ENCODE data around the gene FRA10AC1. TPM values are rescaled to one million over a fixed set of nuclear protein-coding genes. Genes with fewer than 3 reads are reported as not detected.

Gene FRA10AC1
- total RNA-seq, 1 experiment from 2014 or later, result 27.6 TPM

GRCh38 chr10:93741367-93741766 is 39.0 kb upstream of the FRA10AC1 start:
- Histone ChIP-seq H3K9me2 (replicated peaks; ENCODE audit: insufficient read depth, low read length) (no peaks in the 10 kb centered on the region), H3K79me2 (ENCODE audit: low read length) (no peaks in the 10 kb centered on the region), H3K9ac (ENCODE audit: low read length) (no peak overlapping the region), H4K20me1 (ENCODE audit: insufficient read depth, low read depth, low read length) (no peaks in the 10 kb centered on the region), H3K27me3 (ENCODE audit: low read length) (no peaks in the 10 kb centered on the region), H3K9me3 (ENCODE audit: low read length) (no peaks in the 10 kb centered on the region), H3K27ac (ENCODE audit: low read length) (no peak overlapping the region), H3K36me3 (ENCODE audit: insufficient read depth, low read length) (no peaks in the 10 kb centered on the region), H2AFZ (ENCODE audit: low read length) (no peak overlapping the region), H3K4me2 (ENCODE audit: low read depth, low read length, poor library complexity, severe bottlenecking) (no peak overlapping the region), H3K4me1 (ENCODE audit: low read length) (0 out of 2 replicates have a peak, but pooled peaks cover 4% of the 10 kb centered on the region), H3K4me3 (ENCODE audit: low read length) (no peak overlapping the region)
- DNase-seq, result no peak

- Histone ChIP-seq H3K4me1 (ENCODE audit: low read length) (no peaks in the 10 kb centered on the region), H3K4me2 (ENCODE audit: low read depth, low read length, poor library complexity, severe bottlenecking) (no peak overlapping the region), H2AFZ (ENCODE audit: low read length) (no peak overlapping the region), H3K27ac (ENCODE audit: low read length) (no peak overlapping the region), H3K79me2 (ENCODE audit: low read length) (no peaks in the 10 kb centered on the region), H3K9ac (ENCODE audit: low read length) (no peak overlapping the region), H3K36me3 (ENCODE audit: insufficient read depth, low read length) (no peaks in the 10 kb centered on the region), H3K9me3 (ENCODE audit: low read length) (no peaks in the 10 kb centered on the region), H4K20me1 (ENCODE audit: insufficient read depth, low read depth, low read length) (no peaks in the 10 kb centered on the region), H3K9me2 (replicated peaks; ENCODE audit: insufficient read depth, low read length) (no peaks in the 10 kb centered on the region), H3K27me3 (ENCODE audit: low read length) (no peaks in the 10 kb centered on the region), H3K4me3 (ENCODE audit: low read length) (no peak overlapping the region)
- DNase-seq, result no peak
Measured at GRCh38 chr10:93726024-93726423, 23.6 kb upstream of the FRA10AC1 start.

GRCh38 chr10:93723153-93723552 is 20.8 kb upstream of the FRA10AC1 start:
- Histone ChIP-seq H3K9me3 (ENCODE audit: low read length) (no peaks in the 10 kb centered on the region), H3K27ac (ENCODE audit: low read length) (no peak overlapping the region), H3K27me3 (ENCODE audit: low read length) (no peaks in the 10 kb centered on the region), H3K4me3 (ENCODE audit: low read length) (no peak overlapping the region), H3K4me2 (ENCODE audit: low read depth, low read length, poor library complexity, severe bottlenecking) (no peak overlapping the region), H3K36me3 (ENCODE audit: insufficient read depth, low read length) (no peaks in the 10 kb centered on the region), H4K20me1 (ENCODE audit: insufficient read depth, low read depth, low read length) (no peaks in the 10 kb centered on the region), H2AFZ (ENCODE audit: low read length) (no peak overlapping the region), H3K9me2 (replicated peaks; ENCODE audit: insufficient read depth, low read length) (no peaks in the 10 kb centered on the region), H3K79me2 (ENCODE audit: low read length) (no peaks in the 10 kb centered on the region), H3K9ac (ENCODE audit: low read length) (no peak overlapping the region), H3K4me1 (ENCODE audit: low read length) (peaks cover 14% of the 10 kb centered on the region)
- DNase-seq, result no peak

GRCh38 chr10:93722550-93722949 is 20.2 kb upstream of the FRA10AC1 start:
- H3K9me3 ChIP-seq (ENCODE audit: low read length), result no peaks in the 10 kb centered on the region
- no peak overlapping the region for H3K4me3 ChIP-seq (ENCODE audit: low read length)
- no peaks in the 10 kb centered on the region for H4K20me1 ChIP-seq (ENCODE audit: insufficient read depth, low read depth, low read length)
- no peaks in the 10 kb centered on the region for H3K36me3 ChIP-seq (ENCODE audit: insufficient read depth, low read length)
- no peak overlapping the region for H2AFZ ChIP-seq (ENCODE audit: low read length)
- no peak overlapping the region for H3K27ac ChIP-seq (ENCODE audit: low read length)
- no peak overlapping the region for H3K9ac ChIP-seq (ENCODE audit: low read length)
- no peaks in the 10 kb centered on the region for H3K79me2 ChIP-seq (ENCODE audit: low read length)
- H3K4me1 ChIP-seq (ENCODE audit: low read length), result peaks cover 14% of the 10 kb centered on the region
- H3K27me3 ChIP-seq (ENCODE audit: low read length), result no peaks in the 10 kb centered on the region
- no peak overlapping the region for H3K4me2 ChIP-seq (ENCODE audit: low read depth, low read length, poor library complexity, severe bottlenecking)
- DNase-seq, result no peak
- no peaks in the 10 kb centered on the region for H3K9me2 ChIP-seq (replicated peaks; ENCODE audit: insufficient read depth, low read length)

- no peaks in the 10 kb centered on the region for H4K20me1 ChIP-seq (ENCODE audit: insufficient read depth, low read depth, low read length)
- H3K27ac ChIP-seq (ENCODE audit: low read length), result no peak overlapping the region
- H3K4me1 ChIP-seq (ENCODE audit: low read length), result peaks cover 14% of the 10 kb centered on the region
- DNase-seq, result no peak
- no peak overlapping the region for H3K9ac ChIP-seq (ENCODE audit: low read length)
- no peaks in the 10 kb centered on the region for H3K9me2 ChIP-seq (replicated peaks; ENCODE audit: insufficient read depth, low read length)
- no peaks in the 10 kb centered on the region for H3K36me3 ChIP-seq (ENCODE audit: insufficient read depth, low read length)
- H3K4me3 ChIP-seq (ENCODE audit: low read length), result peak overlapping the region; percentile 43; the same call in 1 of the 2 replicates
- H3K9me3 ChIP-seq (ENCODE audit: low read length), result no peaks in the 10 kb centered on the region
- H2AFZ ChIP-seq (ENCODE audit: low read length), result no peak overlapping the region; the same call in 1 of the 2 replicates
- H3K79me2 ChIP-seq (ENCODE audit: low read length), result no peaks in the 10 kb centered on the region
- peak overlapping the region; percentile 44 for H3K4me2 ChIP-seq (ENCODE audit: low read depth, low read length, poor library complexity, severe bottlenecking)
- H3K27me3 ChIP-seq (ENCODE audit: low read length), result no peaks in the 10 kb centered on the region
Measured at GRCh38 chr10:93719901-93720300, 17.5 kb upstream of the FRA10AC1 start.

- peak overlapping the region; percentile 27; the same call in 1 of the 2 replicates for H3K9ac ChIP-seq (ENCODE audit: low read length)
- no peaks in the 10 kb centered on the region for H3K36me3 ChIP-seq (ENCODE audit: insufficient read depth, low read length)
- no peaks in the 10 kb centered on the region for H3K9me2 ChIP-seq (replicated peaks; ENCODE audit: insufficient read depth, low read length)
- H3K79me2 ChIP-seq (ENCODE audit: low read length), result no peaks in the 10 kb centered on the region
- peak overlapping the region; percentile 44 for H3K4me2 ChIP-seq (ENCODE audit: low read depth, low read length, poor library complexity, severe bottlenecking)
- no peaks in the 10 kb centered on the region for H3K27me3 ChIP-seq (ENCODE audit: low read length)
- no peaks in the 10 kb centered on the region for H3K9me3 ChIP-seq (ENCODE audit: low read length)
- peak; percentile 46 for DNase-seq
- H2AFZ ChIP-seq (ENCODE audit: low read length), result peak overlapping the region; percentile 62; the same call in 1 of the 2 replicates
- peak overlapping the region; percentile 43; the same call in 1 of the 2 replicates for H3K4me3 ChIP-seq (ENCODE audit: low read length)
- no peaks in the 10 kb centered on the region for H4K20me1 ChIP-seq (ENCODE audit: insufficient read depth, low read depth, low read length)
- no peak overlapping the region for H3K27ac ChIP-seq (ENCODE audit: low read length)
- H3K4me1 ChIP-seq (ENCODE audit: low read length), result peaks cover 14% of the 10 kb centered on the region
Measured at GRCh38 chr10:93718937-93719725, 16.7 kb upstream of the FRA10AC1 start.

GRCh38 chr10:93716766-93717165 is 14.4 kb upstream of the FRA10AC1 start:
- no peaks in the 10 kb centered on the region for H3K9me2 ChIP-seq (replicated peaks; ENCODE audit: insufficient read depth, low read length)
- no peak overlapping the region for H3K27ac ChIP-seq (ENCODE audit: low read length)
- H3K27me3 ChIP-seq (ENCODE audit: low read length), result no peaks in the 10 kb centered on the region
- no peak overlapping the region for H3K4me3 ChIP-seq (ENCODE audit: low read length)
- no peaks in the 10 kb centered on the region for H3K9me3 ChIP-seq (ENCODE audit: low read length)
- no peaks in the 10 kb centered on the region for H3K79me2 ChIP-seq (ENCODE audit: low read length)
- H3K4me2 ChIP-seq (ENCODE audit: low read depth, low read length, poor library complexity, severe bottlenecking), result no peak overlapping the region
- H4K20me1 ChIP-seq (ENCODE audit: insufficient read depth, low read depth, low read length), result no peaks in the 10 kb centered on the region
- no peak overlapping the region for H2AFZ ChIP-seq (ENCODE audit: low read length)
- H3K36me3 ChIP-seq (ENCODE audit: insufficient read depth, low read length), result no peaks in the 10 kb centered on the region
- DNase-seq, result no peak
- peaks cover 14% of the 10 kb centered on the region for H3K4me1 ChIP-seq (ENCODE audit: low read length)
- H3K9ac ChIP-seq (ENCODE audit: low read length), result no peak overlapping the region

GRCh38 chr10:93715345-93715744 is 13.0 kb upstream of the FRA10AC1 start:
- H3K9me3 ChIP-seq (ENCODE audit: low read length), result no peaks in the 10 kb centered on the region

More at GRCh38 chr10:93715345-93715744, 13.0 kb upstream of the FRA10AC1 start:
- Histone ChIP-seq H2AFZ (ENCODE audit: low read length) (no peak overlapping the region), H3K4me3 (ENCODE audit: low read length) (no peak overlapping the region), H3K27me3 (ENCODE audit: low read length) (no peaks in the 10 kb centered on the region), H4K20me1 (ENCODE audit: insufficient read depth, low read depth, low read length) (no peaks in the 10 kb centered on the region), H3K27ac (ENCODE audit: low read length) (no peak overlapping the region), H3K36me3 (ENCODE audit: insufficient read depth, low read length) (no peaks in the 10 kb centered on the region), H3K9ac (ENCODE audit: low read length) (no peak overlapping the region), H3K79me2 (ENCODE audit: low read length) (no peaks in the 10 kb centered on the region), H3K4me2 (ENCODE audit: low read depth, low read length, poor library complexity, severe bottlenecking) (no peak overlapping the region), H3K9me2 (replicated peaks; ENCODE audit: insufficient read depth, low read length) (no peaks in the 10 kb centered on the region), H3K4me1 (ENCODE audit: low read length) (peaks cover 14% of the 10 kb centered on the region)
- DNase-seq, result no peak
